Pancreas (tissue), 10 donors: ENCODE measurements around the gene DNMT1. TPM values are rescaled to one million over a fixed set of nuclear protein-coding genes. Genes with fewer than 3 reads are reported as not detected.

ENCODE experiments used
- ATAC-seq, 4 donors: fragments of 200-7000 bp; cut with Tn5 transposase; one replicate each; pipeline versions ENCODE4 v1.8.0 to v1.9.1; 2020; ENCODE audit warnings: mild to moderate bottlenecking in 4 of 4, moderate library complexity in 4 of 4
- DNase-seq, 6 donors: peaks; one replicate each; pipeline ENCODE4 v3.0.0-alpha.2; 2020
- FAIRE-seq: peaks from 2 replicates; lab custom pipeline; 2012; peaks lifted over from hg19 to GRCh38; lab: Jason Lieb, UNC
- H3K27ac ChIP-seq, 4 donors: fragments of 200-600 bp; sonication (generic); 1 replicate in 3 of 4; 2 replicates in 1 of 4; pipeline versions ENCODE4 v1.5.0 to v1.8.0; 2020
- H3K27me3 ChIP-seq, 4 donors: fragments of 200-600 bp; one replicate each; pipeline ENCODE4 v1.8.0; 2021
- H3K36me3 ChIP-seq, 3 donors: fragments of 200-600 bp; sonication (generic) in 1 of 3; one replicate each; pipeline versions ENCODE4 v1.5.0 to v1.8.0; 2020 to 2021
- H3K4me1 ChIP-seq, 3 donors: fragments of 200-600 bp; one replicate each; pipeline ENCODE4 v1.8.0; 2021
- H3K4me3 ChIP-seq, 4 donors: fragments of 200-600 bp; sonication (generic) in 2 of 4; one replicate each; pipeline versions ENCODE4 v1.5.0 to v1.8.0; 2020 to 2021
- H3K9me3 ChIP-seq, 4 donors: fragments of 200-600 bp; one replicate each; pipeline ENCODE4 v1.8.0; 2021
- CTCF ChIP-seq, 4 donors: fragments of 200-600 bp; sonication (generic) in 3 of 4; IDR thresholded peaks; one replicate each; pipeline versions ENCODE4 v1.5.0 to v1.8.0; 2021; ENCODE audit warnings: antibody characterized with exemption in 4 of 4
- WGBS, 2 donors: extraction: QIAGEN DNeasy Blood & Tissue Kit; methylation state at CpG; one replicate each; pipeline ENCODE4 v1.1.7; 2013; 5-methylcytosine and 5-hydroxymethylcytosine counted together
- intact Hi-C, 3 donors: fragments of 100-400 bp; cut with DNase I; formaldehyde crosslinking; loops; one replicate each; pipeline versions ENCODE4 v1.11.1 to v1.14.2; 2022
- polyA plus RNA-seq, 2 donors: library from polyadenylated mRNA; stranded (reverse); fragments of 200-250 nt; gene quantifications; one replicate each; pipeline ENCODE4 v1.2.3, GENCODE V29; 2013
- total RNA-seq, 6 donors: library from RNA; stranded (reverse); fragmentation: NEBNext Ultra II Directional in 4 of 6; extraction: Animal tissue kit (Norgen Biotek cat#: 25700) in 4 of 6; gene quantifications; one replicate each; pipeline versions ENCODE4 v1.2.1 to v1.2.4, GENCODE V29; 2021 to 2023
- donor health status: healthy with polysubstance abuse.
- donor health status: DM: no; HTN: no; CAD: no; lungs with moderate emphysema.
- donor health status: DM: no; HTN: no; CAD: no.
- donor health status: control.
- donor health status: control.
- donor health status: Bipolar disorder and iron deficiency.
- donor health status: DM: yes; HTN: yes; CAD: no.
- donor health status: DM: no; HTN: no; CAD: no.
- donor health status: DM: no; HTN: no; CAD: no.
- donor health status: DM: yes; HTN: yes; CAD: no.

DNMT1 gene
- total and polyA plus RNA-seq, 8 donors = 11.4 to 28.7 (median 18.3) TPM

- ATAC-seq (no peak), DNase-seq (no peak), FAIRE-seq (no peak)
- intact Hi-C loops = no loop called here
- peaks cover 0 to 11% (median 0%) of the 10 kb centered on the region in 3 donors for H3K4me1 ChIP-seq
- no peak for TF ChIP-seq CTCF (IDR thresholded peaks at IDR 0.05)
- 91% methylated on average over 11 of the region's 11 CpGs for WGBS, 2 donors
- H3K27ac ChIP-seq = no peak overlapping the region
- no peaks in the 10 kb centered on the region for H3K9me3 ChIP-seq
- H3K27me3 ChIP-seq = no peaks in the 10 kb centered on the region
- H3K36me3 ChIP-seq = no peaks in the 10 kb centered on the region
- no peak overlapping the region for H3K4me3 ChIP-seq
These were observed 7.4 kb downstream of the DNMT1 start for GRCh38 chr19:10187315-10187714.

- FAIRE-seq (no peak), DNase-seq (no peak), ATAC-seq (no peak)
- Histone ChIP-seq H3K27me3 (no peaks in the 10 kb centered on the region), H3K36me3 (peaks cover 0 to 2% (median 0%) of the 10 kb centered on the region in 3 donors), H3K27ac (no peak overlapping the region), H3K4me3 (no peak overlapping the region), H3K4me1 (no peaks in the 10 kb centered on the region), H3K9me3 (no peaks in the 10 kb centered on the region)
- intact Hi-C loops = no loop called here
- no peak for TF ChIP-seq CTCF (IDR thresholded peaks at IDR 0.05)
- WGBS, 2 donors = 85 to 91% methylated on average over 5 of the region's 5 CpGs
These were observed 10.1 kb downstream of the DNMT1 start for GRCh38 chr19:10184636-10185035.

- H3K36me3 ChIP-seq = peaks cover 0 to 2% (median 0%) of the 10 kb centered on the region in 3 donors
- FAIRE-seq (no peak), ATAC-seq (no peak), DNase-seq (no peak)
- H3K4me1 ChIP-seq = no peaks in the 10 kb centered on the region
- no peaks in the 10 kb centered on the region for H3K27me3 ChIP-seq
- WGBS, 2 donors = 91 to 95% methylated on average over 3 of the region's 3 CpGs
- H3K4me3 ChIP-seq = no peak overlapping the region
- H3K9me3 ChIP-seq = no peaks in the 10 kb centered on the region
- intact Hi-C loops = no loop called here
- H3K27ac ChIP-seq = no peak overlapping the region
- no peak for TF ChIP-seq CTCF (IDR thresholded peaks at IDR 0.05)
These were observed 10.8 kb downstream of the DNMT1 start for GRCh38 chr19:10183926-10184325.

- no peaks in the 10 kb centered on the region for H3K9me3 ChIP-seq
- FAIRE-seq (no peak), ATAC-seq (no peak), DNase-seq (no peak)
- TF ChIP-seq CTCF (IDR thresholded peaks at IDR 0.05) = no peak
- no peaks in the 10 kb centered on the region for H3K27me3 ChIP-seq
- WGBS, 2 donors = 93 to 96% methylated on average over 10 of the region's 10 CpGs
- no peak overlapping the region for H3K27ac ChIP-seq
- peaks cover 0 to 2% (median 0%) of the 10 kb centered on the region in 3 donors for H3K36me3 ChIP-seq
- no peaks in the 10 kb centered on the region for H3K4me1 ChIP-seq
- intact Hi-C loops = no loop called here
- H3K4me3 ChIP-seq = no peak overlapping the region
These were observed 11.9 kb downstream of the DNMT1 start for GRCh38 chr19:10182847-10183246.

GRCh38 chr19:10182076-10182475, 12.7 kb downstream of the DNMT1 start:
- DNase-seq (no peak), ATAC-seq (no peak), FAIRE-seq (peak; percentile 56)
- Histone ChIP-seq H3K4me3 (no peak overlapping the region), H3K9me3 (no peaks in the 10 kb centered on the region), H3K4me1 (no peaks in the 10 kb centered on the region), H3K27me3 (no peaks in the 10 kb centered on the region), H3K27ac (no peak overlapping the region), H3K36me3 (peaks cover 0 to 2% (median 0%) of the 10 kb centered on the region in 3 donors)
- TF ChIP-seq CTCF (IDR thresholded peaks at IDR 0.05) = no peak
- WGBS, 2 donors = 97 to 100% methylated on average over 1 of the region's 1 CpG
- intact Hi-C loops = no loop called here
